ENCODE results near the gene POLL.

Gene POLL

GRCh38 chr10:101566333-101567164, 21.5 kb downstream of the POLL start:
- H3K4me2 ChIP-seq (ENCODE audit: low read depth, low read length, poor library complexity, severe bottlenecking), result no peak overlapping the region
- H3K4me3 ChIP-seq (ENCODE audit: insufficient read depth, low read length, poor library complexity, severe bottlenecking), result no peak overlapping the region
- H3K27ac ChIP-seq (ENCODE audit: low read depth, low read length), result no peak overlapping the region
- H4K20me1 ChIP-seq (ENCODE audit: low read depth, low read length), result no peaks in the 10 kb centered on the region
- H3K36me3 ChIP-seq (ENCODE audit: low read length), result no peaks in the 10 kb centered on the region
- no peak overlapping the region for H2AFZ ChIP-seq (ENCODE audit: low read depth, low read length, severe bottlenecking)
- H3K27me3 ChIP-seq (ENCODE audit: low read length), result no peaks in the 10 kb centered on the region; the same call in 1 of the 2 replicates
- no peaks in the 10 kb centered on the region for H3K9me3 ChIP-seq (ENCODE audit: insufficient read depth, low read length)
- H3K79me2 ChIP-seq (ENCODE audit: insufficient read depth, low read length), result no peaks in the 10 kb centered on the region
- H3K9ac ChIP-seq (ENCODE audit: low read length), result no peak overlapping the region
- H3F3A ChIP-seq (ENCODE audit: insufficient read depth), result no peaks in the 10 kb centered on the region
- TF ChIP-seq CTCF (IDR thresholded peaks at IDR 0.05; ENCODE audit: insufficient read depth, low read length, poor library complexity, severe bottlenecking) (no peak), EZH2phosphoT487 (conservative IDR thresholded peaks at IDR 0.05; ENCODE audit: low read length) (no peak)
- no peaks in the 10 kb centered on the region for H3K9me2 ChIP-seq (replicated peaks; ENCODE audit: insufficient read depth, low read length)

- no peaks in the 10 kb centered on the region for H3K36me3 ChIP-seq (ENCODE audit: low read length)
- no peak overlapping the region for H3K9ac ChIP-seq (ENCODE audit: low read length)
- no peak overlapping the region for H3K4me3 ChIP-seq (ENCODE audit: insufficient read depth, low read length, poor library complexity, severe bottlenecking)
- H3K79me2 ChIP-seq (ENCODE audit: insufficient read depth, low read length), result no peaks in the 10 kb centered on the region
- no peak overlapping the region for H3K27ac ChIP-seq (ENCODE audit: low read depth, low read length)
- no peaks in the 10 kb centered on the region for H4K20me1 ChIP-seq (ENCODE audit: low read depth, low read length)
- H3F3A ChIP-seq (ENCODE audit: insufficient read depth), result no peaks in the 10 kb centered on the region
- no peaks in the 10 kb centered on the region for H3K9me3 ChIP-seq (ENCODE audit: insufficient read depth, low read length)
- no peaks in the 10 kb centered on the region; the same call in 1 of the 2 replicates for H3K27me3 ChIP-seq (ENCODE audit: low read length)
- H3K4me2 ChIP-seq (ENCODE audit: low read depth, low read length, poor library complexity, severe bottlenecking), result no peak overlapping the region
- no peaks in the 10 kb centered on the region for H3K9me2 ChIP-seq (replicated peaks; ENCODE audit: insufficient read depth, low read length)
- H2AFZ ChIP-seq (ENCODE audit: low read depth, low read length, severe bottlenecking), result no peak overlapping the region
- TF ChIP-seq EZH2phosphoT487 (conservative IDR thresholded peaks at IDR 0.05; ENCODE audit: low read length), result no peak
- no peak for TF ChIP-seq CTCF (IDR thresholded peaks at IDR 0.05; ENCODE audit: insufficient read depth, low read length, poor library complexity, severe bottlenecking)
Observed at GRCh38 chr10:101565936-101566332, 22.1 kb downstream of the POLL start.

GRCh38 chr10:101565370-101565900, 22.6 kb downstream of the POLL start:
- Histone ChIP-seq H3K9me3 (ENCODE audit: insufficient read depth, low read length) (no peaks in the 10 kb centered on the region), H3K4me3 (ENCODE audit: insufficient read depth, low read length, poor library complexity, severe bottlenecking) (no peak overlapping the region), H3K27ac (ENCODE audit: low read depth, low read length) (no peak overlapping the region), H3F3A (ENCODE audit: insufficient read depth) (no peaks in the 10 kb centered on the region), H4K20me1 (ENCODE audit: low read depth, low read length) (no peaks in the 10 kb centered on the region), H3K27me3 (ENCODE audit: low read length) (no peaks in the 10 kb centered on the region; the same call in 1 of the 2 replicates), H3K9me2 (replicated peaks; ENCODE audit: insufficient read depth, low read length) (no peaks in the 10 kb centered on the region), H2AFZ (ENCODE audit: low read depth, low read length, severe bottlenecking) (no peak overlapping the region), H3K79me2 (ENCODE audit: insufficient read depth, low read length) (no peaks in the 10 kb centered on the region), H3K36me3 (ENCODE audit: low read length) (no peaks in the 10 kb centered on the region), H3K9ac (ENCODE audit: low read length) (no peak overlapping the region), H3K4me2 (ENCODE audit: low read depth, low read length, poor library complexity, severe bottlenecking) (no peak overlapping the region)
- TF ChIP-seq CTCF (IDR thresholded peaks at IDR 0.05; ENCODE audit: insufficient read depth, low read length, poor library complexity, severe bottlenecking), result no peak
- TF ChIP-seq EZH2phosphoT487 (conservative IDR thresholded peaks at IDR 0.05; ENCODE audit: low read length), result no peak

Measured in SU-DHL-6 (cell line).